ENCODE measurements around the gene MYO16.

MYO16 gene

GRCh38 chr13:109136873-109137272, 507.5 kb downstream of the MYO16 start:
- DNase-seq = no peak

- DNase-seq = no peak
Measured at GRCh38 chr13:109139346-109139745, 509.9 kb downstream of the MYO16 start.

GRCh38 chr13:109140054-109140453, 510.6 kb downstream of the MYO16 start:
- DNase-seq = no peak

- DNase-seq = no peak
Measured at GRCh38 chr13:109140479-109141349, 511.3 kb downstream of the MYO16 start.

- no peak for DNase-seq
Measured at GRCh38 chr13:109141706-109142105, 512.3 kb downstream of the MYO16 start.

- no peak for DNase-seq
Measured at GRCh38 chr13:109144693-109145437, 515.5 kb downstream of the MYO16 start.

- peak in 1 of 2 donors; percentile 19 for DNase-seq
Measured at GRCh38 chr13:109145631-109146030, 516.2 kb downstream of the MYO16 start.

GRCh38 chr13:109146393-109146792, 517.0 kb downstream of the MYO16 start:
- DNase-seq = no peak

- DNase-seq = no peak
Measured at GRCh38 chr13:109146912-109147647, 517.7 kb downstream of the MYO16 start.

- no peak for DNase-seq
Measured at GRCh38 chr13:109148243-109148642, 518.8 kb downstream of the MYO16 start.

- DNase-seq = no peak
Measured at GRCh38 chr13:109150696-109151095, 521.3 kb downstream of the MYO16 start.

GRCh38 chr13:109151255-109151654, 521.8 kb downstream of the MYO16 start:
- DNase-seq = no peak

- DNase-seq = no peak
Measured at GRCh38 chr13:109151696-109152095, 522.3 kb downstream of the MYO16 start.

GRCh38 chr13:109152311-109152820, 523.0 kb downstream of the MYO16 start:
- no peak for DNase-seq

- DNase-seq = no peak
Measured at GRCh38 chr13:109152941-109153340, 523.5 kb downstream of the MYO16 start.

GRCh38 chr13:109154146-109154545, 524.7 kb downstream of the MYO16 start:
- DNase-seq = no peak

- DNase-seq = no peak
Measured at GRCh38 chr13:109154546-109154945, 525.1 kb downstream of the MYO16 start.

- DNase-seq = no peak
Measured at GRCh38 chr13:109154966-109155761, 525.8 kb downstream of the MYO16 start.

GRCh38 chr13:109156181-109156935, 526.9 kb downstream of the MYO16 start:
- DNase-seq = no peak

- DNase-seq = no peak
Measured at GRCh38 chr13:109157275-109157674, 527.9 kb downstream of the MYO16 start.

- no peak for DNase-seq
Measured at GRCh38 chr13:109158383-109158782, 529.0 kb downstream of the MYO16 start.
